HG02973 (cell line): ENCODE measurements around the gene HSPB8.

Experiments used
- ATAC-seq: cut with Tn5 transposase; IDR thresholded peaks from one replicate; pipeline ENCODE4 v1.9.1; 2021; ENCODE audit warnings: moderate library complexity; ENCODE audit not compliant: unreplicated experiment

Gene HSPB8

DNA sequence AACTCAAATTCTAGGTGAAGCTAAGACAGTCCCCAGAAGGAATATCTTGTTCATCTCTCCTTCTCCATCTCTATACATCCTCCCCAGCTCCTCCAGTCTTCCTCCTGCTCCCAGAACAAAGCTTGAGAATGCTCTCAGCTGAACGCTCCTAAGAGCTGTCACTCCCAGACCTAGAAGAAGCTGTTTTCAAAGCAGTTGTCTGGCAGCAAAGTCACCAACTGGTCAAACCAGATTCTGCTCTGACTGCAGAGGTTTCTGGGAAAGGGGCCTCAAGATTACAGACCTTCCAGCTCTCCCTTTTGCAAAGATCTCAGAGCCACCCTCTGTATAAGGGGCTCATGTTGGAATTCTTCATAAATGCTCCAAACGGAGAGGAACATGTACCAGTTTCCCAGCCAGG lies 9.6 kb upstream of the HSPB8 start:
- ATAC-seq = no peak

DNA sequence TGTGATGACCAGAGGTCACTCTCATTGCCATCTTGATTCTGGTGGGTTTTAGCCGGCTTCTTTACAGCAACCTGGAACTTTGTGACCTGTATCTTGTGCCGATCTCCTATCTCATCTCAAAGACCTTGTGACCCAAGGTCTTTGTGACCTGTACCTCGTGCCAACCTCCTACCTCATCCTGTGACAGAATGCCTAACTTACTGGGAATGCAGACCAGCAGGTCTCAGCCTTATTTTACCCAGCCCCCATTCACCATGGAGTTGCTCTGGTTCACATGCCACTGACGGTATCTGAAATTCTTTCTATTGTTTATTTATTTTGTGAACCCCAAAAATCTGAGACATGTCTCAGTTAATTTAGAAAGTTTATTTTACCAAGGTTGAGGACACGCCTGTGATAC lies 7.4 kb upstream of the HSPB8 start:
- no peak for ATAC-seq

GRCh38 chr12:119171691-119172425 lies 6.9 kb upstream of the HSPB8 start:
- no peak for ATAC-seq

GRCh38 chr12:119175081-119175480 lies 3.6 kb upstream of the HSPB8 start:
- no peak for ATAC-seq

DNA sequence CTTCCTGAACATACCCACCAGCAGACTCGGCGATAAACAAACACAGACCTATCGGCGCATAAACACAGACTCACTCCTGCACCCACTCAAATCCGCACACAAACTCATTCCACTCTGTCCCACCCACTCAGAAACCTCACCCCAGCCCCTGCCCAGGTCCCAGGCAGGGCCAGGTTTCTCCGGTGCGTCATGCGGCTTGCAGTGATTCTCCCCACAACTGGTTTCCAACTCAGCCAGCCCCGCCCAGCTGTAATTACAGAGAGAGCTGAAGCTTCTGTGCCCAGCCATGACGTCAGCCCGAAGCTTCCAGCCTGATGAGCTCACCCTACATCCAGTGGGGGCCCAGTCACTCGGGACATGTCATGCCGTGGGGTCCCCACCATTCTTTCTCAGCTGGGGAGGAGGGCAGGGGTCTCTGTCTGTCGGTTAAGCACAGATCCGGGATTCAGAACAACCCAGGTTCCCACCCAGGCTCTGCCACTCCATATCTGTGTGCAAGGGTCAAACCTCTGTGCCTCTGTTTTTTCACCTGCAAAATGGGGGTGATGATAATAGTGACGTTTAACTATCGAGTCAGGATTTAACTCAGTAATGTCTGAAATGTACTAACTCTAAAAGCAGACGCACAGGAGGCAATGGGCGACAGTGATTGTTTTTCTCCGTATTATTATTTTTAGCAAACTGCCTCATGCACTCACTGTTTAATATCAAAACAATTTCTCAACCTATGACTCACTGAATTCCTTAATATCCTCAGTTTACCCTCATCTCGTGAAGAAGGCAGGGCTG lies 2.3 kb upstream of the HSPB8 start:
- no peak for ATAC-seq

DNA sequence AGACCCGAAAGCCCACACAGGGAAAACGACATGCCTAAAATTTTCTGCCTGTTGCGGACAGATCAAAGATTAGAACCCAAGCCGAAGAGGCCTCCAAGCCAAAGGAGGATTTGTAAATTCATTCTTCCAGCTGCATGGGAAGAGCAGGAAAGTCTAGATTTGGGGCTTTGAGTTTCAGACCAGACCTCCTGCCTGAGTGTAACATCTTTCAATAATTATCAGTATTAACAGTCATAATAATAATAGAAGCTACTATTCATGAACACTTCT lies 1.7 kb upstream of the HSPB8 start:
- no peak for ATAC-seq

DNA sequence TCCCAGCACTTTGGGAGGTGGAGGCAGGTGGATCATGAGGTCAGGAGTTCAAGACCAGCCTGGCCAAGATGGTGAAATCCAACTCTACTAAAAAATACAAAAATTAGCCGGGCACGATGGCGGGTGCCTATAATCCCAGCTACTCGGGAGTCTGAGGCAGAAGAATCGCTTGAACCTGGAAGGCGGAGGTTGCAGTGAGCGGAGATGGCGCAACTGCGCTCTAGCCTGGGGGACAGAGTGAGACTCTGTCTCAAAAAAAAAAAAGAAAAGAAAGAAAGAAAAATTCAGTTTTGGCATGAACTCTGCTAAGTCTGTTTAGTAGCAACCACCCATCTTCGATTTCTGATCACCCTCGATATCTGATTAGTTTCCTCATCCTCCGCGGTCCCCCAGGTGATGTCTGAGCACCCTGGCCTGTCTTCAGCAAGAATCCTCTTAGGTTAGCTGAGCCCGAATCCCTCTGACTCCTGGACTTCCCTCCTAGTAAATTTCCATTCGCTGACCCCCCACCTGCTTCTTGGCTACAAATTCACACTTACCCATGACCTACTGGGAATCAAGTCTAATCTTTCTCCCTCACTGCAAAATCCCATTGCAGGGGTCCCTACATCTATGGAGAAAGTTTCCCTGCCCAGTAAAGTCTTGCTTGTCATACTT lies 879 bp upstream of the HSPB8 start:
- ATAC-seq = no peak

GRCh38 chr12:119179335-119180021 lies 747 bp downstream of the HSPB8 start:
- ATAC-seq = no peak

- no peak for ATAC-seq
Observed at GRCh38 chr12:119180380-119181040, 1.8 kb downstream of the HSPB8 start.

DNA sequence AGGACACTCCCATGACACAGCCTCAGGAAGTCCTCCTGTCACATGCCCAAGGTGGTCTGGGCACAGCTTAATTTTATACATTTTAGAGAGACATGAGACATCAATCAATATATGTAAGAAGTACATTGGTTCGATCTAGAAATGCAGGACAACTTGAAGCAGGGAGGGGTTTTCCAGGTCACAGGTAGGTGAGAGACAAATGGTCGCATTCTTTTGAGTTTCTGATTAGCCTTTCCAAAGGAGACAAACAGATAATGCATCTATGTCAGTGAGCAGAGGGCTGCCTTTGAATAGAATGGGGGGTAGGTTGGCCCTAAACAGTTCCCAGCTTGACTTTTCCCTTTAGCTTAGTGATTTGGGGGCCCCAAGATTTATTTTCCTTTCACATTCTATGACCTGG lies 2.5 kb downstream of the HSPB8 start:
- no peak for ATAC-seq

DNA sequence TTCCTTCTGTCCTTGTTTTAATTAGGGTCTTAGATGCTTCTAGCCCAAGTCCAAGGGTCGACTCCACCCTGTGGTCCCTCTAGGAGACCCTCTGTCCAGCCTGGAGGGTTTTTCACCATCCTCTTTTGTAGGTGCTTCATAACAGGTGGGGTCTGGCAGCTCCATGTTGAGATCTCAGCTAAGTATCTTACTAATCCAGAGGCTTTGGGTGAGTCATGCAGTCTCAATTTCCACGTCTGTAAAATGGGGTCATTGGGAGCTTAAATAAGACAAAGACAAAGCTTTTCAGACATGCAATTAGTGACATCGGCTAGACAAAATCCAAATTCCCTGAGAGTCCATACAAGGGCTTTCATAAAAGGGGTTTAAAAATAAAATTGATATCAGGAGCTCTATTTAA lies 3.2 kb downstream of the HSPB8 start:
- no peak for ATAC-seq

- no peak for ATAC-seq
Observed at GRCh38 chr12:119182701-119183493, 4.2 kb downstream of the HSPB8 start.

DNA sequence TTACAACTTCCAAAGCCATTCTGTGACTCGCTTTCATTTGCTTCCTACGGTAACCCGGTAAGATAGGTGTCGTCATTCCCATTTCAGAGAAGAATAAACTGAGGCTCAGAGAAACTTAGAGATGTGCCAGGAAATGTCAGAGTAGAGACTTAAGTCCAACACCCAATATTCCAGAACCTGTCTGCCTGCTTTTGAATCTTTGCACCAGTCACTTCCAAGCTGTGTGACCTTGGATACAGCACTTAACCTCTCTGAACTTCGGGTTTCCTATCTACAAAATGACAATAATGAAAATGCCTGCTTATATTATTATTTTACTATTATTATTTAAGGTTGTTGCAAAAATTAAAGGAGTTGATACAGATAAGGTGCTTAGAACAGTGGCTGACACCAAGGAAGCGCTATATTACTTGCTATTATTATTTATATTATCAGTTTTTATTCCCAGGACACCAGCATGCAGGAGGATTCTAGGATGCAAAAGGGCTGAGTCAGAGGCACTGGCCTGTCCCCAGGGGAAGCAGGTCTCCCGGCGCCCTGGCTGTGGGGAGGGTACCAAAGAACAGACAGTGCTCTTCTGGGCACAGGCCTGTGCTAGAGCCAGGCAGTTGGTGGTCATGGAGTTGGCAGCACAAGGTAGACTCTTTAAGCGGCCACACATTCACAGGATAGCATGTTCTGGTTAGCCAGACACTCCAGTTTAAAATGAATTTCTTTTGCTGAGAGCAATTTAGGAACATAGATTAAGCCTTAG lies 5.4 kb downstream of the HSPB8 start:
- ATAC-seq = no peak

DNA sequence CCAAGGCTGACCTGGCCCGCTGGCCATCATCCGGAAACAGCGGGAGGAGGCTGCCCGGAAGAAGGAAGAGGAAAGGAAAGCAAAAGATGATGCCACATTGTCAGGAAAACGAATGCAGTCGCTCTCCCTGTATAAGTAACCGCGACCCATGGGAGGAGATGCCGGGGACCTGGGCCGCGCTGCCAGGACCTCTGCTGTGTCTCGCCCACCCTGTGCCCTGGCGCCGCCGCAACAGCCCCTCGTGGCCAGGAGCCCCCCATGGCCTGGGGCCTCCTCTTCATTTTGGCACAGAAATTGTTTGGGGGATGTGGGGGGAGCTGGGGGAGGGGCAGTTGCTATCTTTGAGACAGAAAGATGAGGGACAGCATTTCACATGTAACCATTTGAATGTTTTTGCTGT lies 16.5 kb downstream of the HSPB8 start:
- ATAC-seq = no peak

- no peak for ATAC-seq
Observed at GRCh38 chr12:119198440-119198839, 19.7 kb downstream of the HSPB8 start.

- no peak for ATAC-seq
Observed at GRCh38 chr12:119200601-119201000, 21.9 kb downstream of the HSPB8 start.

DNA sequence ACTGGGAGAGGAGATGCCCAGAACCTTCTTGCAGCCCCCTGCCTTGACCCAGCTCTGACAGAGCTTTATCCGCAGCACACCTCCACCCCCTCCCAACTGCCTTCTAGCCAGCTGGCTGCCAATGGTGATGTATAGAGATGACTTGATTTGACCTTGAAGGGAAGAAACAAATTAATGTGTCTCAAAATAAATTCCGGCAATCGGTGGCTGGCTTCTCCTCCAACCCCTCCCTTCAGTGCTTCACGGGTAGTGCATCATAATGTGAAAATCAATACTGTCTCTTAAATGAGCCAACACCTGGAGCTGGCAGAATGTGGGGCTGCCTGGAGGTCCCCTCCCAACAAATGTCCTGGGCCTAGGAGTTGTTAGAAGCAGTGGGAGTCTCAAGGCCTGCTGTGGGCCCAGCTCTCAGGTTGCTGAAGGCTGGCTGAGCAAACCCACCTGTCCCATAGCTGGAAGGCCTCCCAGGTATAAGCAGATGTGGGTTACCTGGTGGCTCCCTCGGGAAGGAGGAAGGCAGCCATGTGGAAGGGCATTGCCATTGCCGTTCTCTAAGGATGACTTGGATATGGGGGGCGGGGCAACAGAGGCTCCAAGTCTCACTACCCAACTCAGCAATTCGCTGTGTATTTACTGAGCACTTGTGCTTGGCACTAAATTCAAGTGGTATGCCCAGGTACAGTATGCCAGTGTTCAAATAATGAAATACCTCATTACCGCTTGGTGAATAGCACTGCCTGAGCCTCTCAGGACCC lies 23.2 kb downstream of the HSPB8 start:
- no peak for ATAC-seq

DNA sequence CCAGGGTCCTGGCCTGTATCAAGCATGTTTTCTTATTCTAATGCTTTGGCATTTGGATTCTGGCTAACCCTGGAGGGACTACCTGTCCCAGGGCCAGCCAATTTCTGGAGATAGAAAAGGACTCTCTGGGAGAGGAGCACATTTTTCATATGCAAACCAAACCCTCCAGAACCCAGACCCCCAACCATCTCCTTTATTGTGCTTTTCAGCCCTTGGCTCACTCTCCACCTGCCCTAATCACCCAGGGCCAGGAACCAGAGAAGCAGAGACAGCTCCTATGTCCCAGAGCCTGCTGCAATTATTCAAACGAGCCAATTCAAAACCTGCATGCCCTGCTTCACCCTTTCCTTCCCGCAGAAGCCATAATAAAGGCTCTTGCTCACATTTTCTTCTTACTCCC lies 23.8 kb downstream of the HSPB8 start:
- no peak for ATAC-seq

- no peak for ATAC-seq
Observed at GRCh38 chr12:119204131-119204530, 25.4 kb downstream of the HSPB8 start.
